HL-60 (cell line): Measurements from ENCODE around the gene ADSS1.

Source experiments
- GABPA ChIP-seq: IDR thresholded peaks from 2 replicates; pipeline ENCODE4 v1.6.1; 2012; ENCODE audit warnings: low read depth
- TF ChIP-seq, protein P1 (sequence below): IDR thresholded peaks from 2 replicates; pipeline ENCODE4 v1.6.1; 2012; ENCODE audit warnings: low read depth; ENCODE audit not compliant: insufficient replicate concordance

DNA sequence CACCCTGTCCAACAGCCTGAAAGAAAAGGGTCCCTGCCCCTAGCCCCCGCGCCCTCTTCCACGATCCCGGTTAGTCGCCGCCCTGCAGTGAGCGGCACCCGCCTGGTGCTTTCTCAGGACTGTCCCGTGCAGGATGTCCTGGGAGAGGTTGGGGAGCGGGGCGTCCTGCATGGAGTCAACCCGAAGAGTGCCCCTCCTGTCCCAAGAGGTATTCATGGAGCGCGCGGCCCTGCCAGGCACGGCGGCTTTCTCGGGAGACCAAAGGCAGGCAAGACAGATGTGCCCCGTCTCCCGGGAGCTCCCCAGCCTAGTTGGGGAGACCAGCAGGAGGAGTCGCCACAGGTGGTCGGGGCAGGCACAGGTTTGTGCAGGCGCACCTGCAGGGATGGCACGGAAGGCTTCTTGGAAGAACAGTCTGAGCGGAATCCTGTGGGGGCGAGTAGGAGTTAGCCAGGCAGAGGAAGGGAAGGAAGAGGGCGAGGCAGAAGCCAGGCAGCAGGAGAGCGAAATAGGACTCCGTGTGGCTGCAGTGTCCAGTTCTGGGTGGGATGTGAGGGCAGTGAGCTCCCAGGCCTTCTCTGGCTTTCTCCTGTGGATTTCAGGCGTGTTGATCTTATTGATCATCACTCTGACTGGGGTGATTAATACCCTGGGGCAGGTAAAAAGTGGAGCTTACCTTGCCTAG is 29.6 kb downstream of the ADSS1 start:
- TF ChIP-seq GABPA = no peak
- TF ChIP-seq, protein P1, sequence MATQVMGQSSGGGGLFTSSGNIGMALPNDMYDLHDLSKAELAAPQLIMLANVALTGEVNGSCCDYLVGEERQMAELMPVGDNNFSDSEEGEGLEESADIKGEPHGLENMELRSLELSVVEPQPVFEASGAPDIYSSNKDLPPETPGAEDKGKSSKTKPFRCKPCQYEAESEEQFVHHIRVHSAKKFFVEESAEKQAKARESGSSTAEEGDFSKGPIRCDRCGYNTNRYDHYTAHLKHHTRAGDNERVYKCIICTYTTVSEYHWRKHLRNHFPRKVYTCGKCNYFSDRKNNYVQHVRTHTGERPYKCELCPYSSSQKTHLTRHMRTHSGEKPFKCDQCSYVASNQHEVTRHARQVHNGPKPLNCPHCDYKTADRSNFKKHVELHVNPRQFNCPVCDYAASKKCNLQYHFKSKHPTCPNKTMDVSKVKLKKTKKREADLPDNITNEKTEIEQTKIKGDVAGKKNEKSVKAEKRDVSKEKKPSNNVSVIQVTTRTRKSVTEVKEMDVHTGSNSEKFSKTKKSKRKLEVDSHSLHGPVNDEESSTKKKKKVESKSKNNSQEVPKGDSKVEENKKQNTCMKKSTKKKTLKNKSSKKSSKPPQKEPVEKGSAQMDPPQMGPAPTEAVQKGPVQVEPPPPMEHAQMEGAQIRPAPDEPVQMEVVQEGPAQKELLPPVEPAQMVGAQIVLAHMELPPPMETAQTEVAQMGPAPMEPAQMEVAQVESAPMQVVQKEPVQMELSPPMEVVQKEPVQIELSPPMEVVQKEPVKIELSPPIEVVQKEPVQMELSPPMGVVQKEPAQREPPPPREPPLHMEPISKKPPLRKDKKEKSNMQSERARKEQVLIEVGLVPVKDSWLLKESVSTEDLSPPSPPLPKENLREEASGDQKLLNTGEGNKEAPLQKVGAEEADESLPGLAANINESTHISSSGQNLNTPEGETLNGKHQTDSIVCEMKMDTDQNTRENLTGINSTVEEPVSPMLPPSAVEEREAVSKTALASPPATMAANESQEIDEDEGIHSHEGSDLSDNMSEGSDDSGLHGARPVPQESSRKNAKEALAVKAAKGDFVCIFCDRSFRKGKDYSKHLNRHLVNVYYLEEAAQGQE = no peak
